GM12865 (cell line): ENCODE results near the gene ADAM22.
"Not testable (repeated sequence)": the region's sequence is repeated elsewhere in the genome, so short reads cannot be mapped to it uniquely, and the experiment has no call there.

Experiments used
- DNase-seq: peaks from one replicate; pipeline ENCODE4 v3.0.0; 2010; ENCODE audit warnings: low read depth
- H3K4me3 ChIP-seq: 2 replicates; pipeline ENCODE4 v1.5.1; 2011; ENCODE audit warnings: mild to moderate bottlenecking, low read depth, low read length, control low read depth
- TF ChIP-seq, protein P1 (sequence below): IDR thresholded peaks from 2 replicates; pipeline ENCODE4 v1.5.1; 2011; ENCODE audit warnings: low read length, control low read depth, low read depth, inconsistent platforms; ENCODE audit not compliant: insufficient read depth; ENCODE audit errors: missing control alignments

Gene ADAM22

DNA sequence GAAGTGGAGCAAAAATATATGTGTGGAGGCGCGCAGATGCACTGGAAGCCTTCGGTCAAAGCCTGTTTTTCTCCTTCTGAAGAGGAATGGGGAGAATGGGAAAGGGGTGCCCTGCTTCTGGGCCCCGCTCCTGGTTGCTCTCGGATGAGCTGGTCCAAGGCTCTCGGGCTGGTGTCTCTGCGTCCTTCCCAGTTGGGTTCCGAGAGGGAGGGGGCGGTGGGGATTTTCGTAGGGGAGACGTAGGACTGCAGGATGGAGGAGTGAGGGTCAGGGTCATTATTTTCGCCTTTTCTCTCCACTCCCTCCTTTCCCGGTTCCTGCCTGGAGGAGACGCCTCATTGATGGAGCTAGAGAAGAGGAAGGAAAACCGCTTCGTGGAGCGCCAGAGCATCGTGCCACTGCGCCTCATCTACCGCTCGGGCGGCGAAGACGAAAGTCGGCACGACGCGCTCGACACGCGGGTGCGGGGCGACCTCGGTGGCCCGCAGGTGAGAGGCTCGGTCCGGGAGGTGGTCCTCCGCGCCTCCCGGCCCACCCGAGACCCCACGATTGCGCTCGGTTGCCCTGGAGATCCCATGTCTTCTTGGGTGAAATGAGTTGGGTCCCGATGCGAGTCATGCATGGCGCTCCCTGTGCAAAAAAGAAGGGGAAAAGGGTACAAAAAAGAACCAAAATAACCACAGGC, 790 bp downstream of the ADAM22 start:
- DNase-seq = peak; percentile 52
- TF ChIP-seq, protein P1, sequence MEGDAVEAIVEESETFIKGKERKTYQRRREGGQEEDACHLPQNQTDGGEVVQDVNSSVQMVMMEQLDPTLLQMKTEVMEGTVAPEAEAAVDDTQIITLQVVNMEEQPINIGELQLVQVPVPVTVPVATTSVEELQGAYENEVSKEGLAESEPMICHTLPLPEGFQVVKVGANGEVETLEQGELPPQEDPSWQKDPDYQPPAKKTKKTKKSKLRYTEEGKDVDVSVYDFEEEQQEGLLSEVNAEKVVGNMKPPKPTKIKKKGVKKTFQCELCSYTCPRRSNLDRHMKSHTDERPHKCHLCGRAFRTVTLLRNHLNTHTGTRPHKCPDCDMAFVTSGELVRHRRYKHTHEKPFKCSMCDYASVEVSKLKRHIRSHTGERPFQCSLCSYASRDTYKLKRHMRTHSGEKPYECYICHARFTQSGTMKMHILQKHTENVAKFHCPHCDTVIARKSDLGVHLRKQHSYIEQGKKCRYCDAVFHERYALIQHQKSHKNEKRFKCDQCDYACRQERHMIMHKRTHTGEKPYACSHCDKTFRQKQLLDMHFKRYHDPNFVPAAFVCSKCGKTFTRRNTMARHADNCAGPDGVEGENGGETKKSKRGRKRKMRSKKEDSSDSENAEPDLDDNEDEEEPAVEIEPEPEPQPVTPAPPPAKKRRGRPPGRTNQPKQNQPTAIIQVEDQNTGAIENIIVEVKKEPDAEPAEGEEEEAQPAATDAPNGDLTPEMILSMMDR = no peak
- peak overlapping the region; percentile 79 for H3K4me3 ChIP-seq

DNA sequence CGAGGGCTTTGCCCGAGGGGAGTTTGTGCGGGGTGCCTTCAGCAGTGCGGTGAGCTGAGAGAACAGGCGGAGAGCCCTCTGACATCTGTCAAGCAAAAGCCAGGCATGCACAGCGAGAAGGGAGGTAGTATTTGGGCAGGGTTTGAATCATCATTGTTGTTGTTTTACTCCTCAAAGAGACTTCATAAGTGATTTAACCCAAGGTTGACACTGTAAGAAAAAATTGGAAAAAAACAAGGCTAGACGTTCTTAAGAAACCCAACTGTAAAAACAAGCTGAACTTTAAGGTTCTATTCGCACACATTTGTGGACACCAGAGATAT, 1.3 kb downstream of the ADAM22 start:
- H3K4me3 ChIP-seq = peak overlapping the region; percentile 79
- TF ChIP-seq, protein P1 = no peak

DNA sequence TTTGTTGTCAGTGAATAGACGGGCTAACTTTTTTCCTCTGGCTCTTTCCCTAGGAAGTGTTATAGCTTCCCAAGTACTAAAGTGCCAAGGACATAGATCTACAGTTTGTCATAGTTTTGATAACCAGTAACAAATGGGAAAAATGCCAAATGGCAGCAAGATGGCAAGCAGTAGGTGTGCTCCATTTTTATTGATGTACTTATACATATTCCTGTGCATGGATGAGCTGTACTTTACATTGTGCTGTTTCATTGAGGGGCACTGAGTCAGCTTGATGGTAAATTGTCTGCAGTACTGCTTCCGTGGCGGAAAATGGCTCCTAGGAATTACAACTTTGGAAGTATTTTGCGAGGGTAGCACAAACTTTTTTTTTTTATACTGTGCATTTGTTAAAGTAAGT, 7.1 kb downstream of the ADAM22 start:
- DNase-seq = no peak
- H3K4me3 ChIP-seq = no peak overlapping the region
- TF ChIP-seq, protein P1 = no peak

More for the DNA sequence above, 1.3 kb downstream of the ADAM22 start:
- peak; percentile 28 for DNase-seq

DNA sequence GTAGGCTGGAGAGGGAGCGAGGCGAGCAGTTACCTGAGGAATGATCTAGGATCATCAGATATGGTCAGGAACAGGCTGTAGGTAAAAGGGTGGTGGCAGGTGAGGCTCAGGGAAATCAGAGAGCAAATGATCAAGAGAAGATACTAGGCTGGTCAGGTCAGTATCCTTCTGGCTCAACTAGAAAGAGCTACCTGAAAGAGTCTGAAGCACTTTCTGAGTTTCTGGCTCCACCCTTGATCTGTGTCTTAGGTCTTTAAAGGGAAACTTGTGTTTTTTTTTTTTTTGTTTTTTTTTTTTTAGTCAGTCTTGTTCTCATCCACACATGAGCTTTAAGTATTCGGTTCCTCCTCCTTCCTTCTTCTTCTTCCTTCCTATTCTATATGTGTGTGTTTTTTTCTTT, 10.5 kb downstream of the ADAM22 start:
- TF ChIP-seq, protein P1 = no peak
- no peak overlapping the region for H3K4me3 ChIP-seq
- DNase-seq = peak; percentile 37

DNA sequence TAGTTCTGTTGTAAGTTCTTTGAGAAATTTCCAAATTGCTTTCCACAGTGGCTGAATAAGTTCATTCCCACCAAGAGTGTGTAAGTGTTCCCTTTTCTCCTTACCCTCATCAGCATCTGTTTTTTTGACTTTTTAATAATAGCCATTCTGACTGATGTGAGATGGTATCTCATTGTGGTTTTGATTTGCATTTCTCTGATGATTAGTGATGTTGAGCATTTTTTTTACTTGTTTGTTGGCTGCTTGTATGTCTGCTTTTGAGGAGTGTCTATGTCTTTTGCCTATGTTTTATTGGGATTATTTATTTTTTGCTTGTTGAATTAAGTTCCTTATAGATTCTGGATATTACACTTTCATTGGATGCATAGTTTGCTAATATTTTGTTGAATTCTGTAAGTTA, 11.9 kb downstream of the ADAM22 start:
- not testable (repeated sequence) for DNase-seq, H3K4me3 ChIP-seq

DNA sequence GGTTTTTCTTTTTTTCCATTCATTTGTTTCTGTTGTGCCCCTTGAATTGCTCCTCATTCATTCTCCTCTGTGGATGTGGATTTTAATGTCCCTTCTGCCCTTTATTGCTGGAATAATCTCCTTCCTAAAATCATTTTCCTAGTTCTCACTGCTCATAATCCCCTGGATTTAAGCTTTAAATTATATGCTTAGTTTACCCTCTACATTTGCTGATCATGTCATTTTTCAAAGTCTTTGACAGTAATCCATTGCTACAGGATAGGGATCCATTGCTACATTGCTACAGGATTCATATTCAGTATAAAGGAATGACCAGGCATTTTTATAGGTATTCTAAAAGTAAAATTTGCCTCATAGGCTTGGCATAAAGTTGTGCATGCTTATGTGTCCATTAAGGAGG, 14.3 kb downstream of the ADAM22 start:
- TF ChIP-seq, protein P1 = no peak
- H3K4me3 ChIP-seq = no peak overlapping the region
- DNase-seq = no peak

DNA sequence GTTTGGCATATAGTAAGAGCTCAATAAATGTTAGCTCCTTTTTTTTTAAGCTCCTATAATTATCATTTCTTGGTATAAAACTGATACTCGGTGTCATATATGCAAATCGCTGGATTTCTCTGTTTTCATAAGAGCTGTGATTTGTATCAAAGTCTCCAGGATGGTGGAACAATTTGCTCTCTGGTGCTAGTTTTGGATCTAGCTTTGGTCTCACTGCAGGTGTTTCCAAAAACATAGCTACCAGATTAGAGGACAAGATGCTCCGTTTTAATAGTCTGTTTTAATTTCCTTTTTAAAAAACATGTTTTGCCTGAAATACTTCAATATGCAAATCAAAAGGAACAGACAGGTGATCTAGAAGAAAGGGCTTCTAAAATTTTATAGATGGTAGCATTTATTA, 25.3 kb downstream of the ADAM22 start:
- no peak for DNase-seq
- TF ChIP-seq, protein P1 = no peak
- no peak overlapping the region for H3K4me3 ChIP-seq
